H1 (cell line): ENCODE measurements around the gene SLC28A2. TPM values are rescaled to one million over a fixed set of nuclear protein-coding genes. Genes with fewer than 3 reads are reported as not detected.

ENCODE experiments used
- ASH2L ChIP-seq: fragments of 200-600, 300-600 bp; sonication (generic); IDR thresholded peaks from one replicate; pipeline ENCODE4 v1.7.1; 2017; ENCODE audit warnings: low read length
- CBX8 ChIP-seq: fragments of 300-800, 300-1000 bp; sonication (generic); IDR thresholded peaks from 2 replicates; pipeline ENCODE4 v1.7.1; 2016; ENCODE audit warnings: low read depth, low read length, borderline replicate concordance
- EP300 ChIP-seq, 2 experiments: IDR thresholded peaks; 1 replicate in 1 of 2; 2 replicates in 1 of 2; pipeline ENCODE4 v1.6.1; 2011 to 2012; ENCODE audit warnings: low read depth in 2 of 2, low read length in 2 of 2, mild to moderate bottlenecking in 2 of 2, borderline replicate concordance in 1 of 2, inconsistent platforms in 1 of 2, moderate library complexity in 1 of 2
- JUND ChIP-seq: IDR thresholded peaks from 2 replicates; pipeline ENCODE4 v1.6.1; 2011; ENCODE audit warnings: mild to moderate bottlenecking, improper control_type of control experiment, low read length
- RBBP5 ChIP-seq: IDR thresholded peaks from 2 replicates; pipeline ENCODE4 v1.7.1; 2012; ENCODE audit warnings: low read depth, mild to moderate bottlenecking, inconsistent platforms, low read length, moderate library complexity, borderline replicate concordance
- RNF2 ChIP-seq: fragments of 200-900, 300-1000 bp; sonication (generic); IDR thresholded peaks from 2 replicates; pipeline ENCODE4 v1.7.1; 2016; ENCODE audit warnings: borderline replicate concordance, low read depth, mild to moderate bottlenecking, antibody characterized with exemption, low read length; ENCODE audit not compliant: poor library complexity, severe bottlenecking; ENCODE audit errors: missing control alignments
- SAP30 ChIP-seq: fragments of 300-600 bp; sonication (generic); IDR thresholded peaks from 2 replicates; pipeline ENCODE4 v1.7.1; 2012; ENCODE audit warnings: low read length, moderate library complexity, mild to moderate bottlenecking, inconsistent platforms; ENCODE audit not compliant: insufficient read depth, insufficient replicate concordance
- polyA plus RNA-seq, 7 experiments: library from polyadenylated mRNA; depleted of rRNA in 3 of 7; stranded (reverse) in 5 of 7; unstranded in 2 of 7; fragments of >200 nt in 5 of 7; fragments of 200-250 nt in 2 of 7; gene quantifications; 1 replicate in 5 of 7; 2 replicates in 1 of 7; 4 replicates in 1 of 7; pipeline versions ENCODE4 v1.2.1 to v1.2.3, GENCODE V29; 2011 to 2013; ENCODE audit warnings: missing spikeins in 2 of 7, mixed read lengths in 2 of 7
- total RNA-seq: library from RNA; stranded (reverse); fragmentation: NEBNext Ultra II Directional; extraction: Animal tissue kit (Norgen Biotek cat#: 25700); gene quantifications from 2 replicates; pipeline ENCODE4 v1.2.1, GENCODE V29; 2021
- TF ChIP-seq, protein P1 (sequence below): fragments of 300-600 bp; sonication (generic); IDR thresholded peaks from 2 replicates; pipeline ENCODE4 v1.7.1; 2012; ENCODE audit warnings: low read length, moderate library complexity, mild to moderate bottlenecking, inconsistent platforms; ENCODE audit not compliant: insufficient replicate concordance

Gene SLC28A2
- total and polyA plus RNA-seq, 2 of the 8 experiments (the other 6 are each of a cell fraction or from before 2014, with no cell fraction given): 0.11 TPM; not detected in 1

DNA sequence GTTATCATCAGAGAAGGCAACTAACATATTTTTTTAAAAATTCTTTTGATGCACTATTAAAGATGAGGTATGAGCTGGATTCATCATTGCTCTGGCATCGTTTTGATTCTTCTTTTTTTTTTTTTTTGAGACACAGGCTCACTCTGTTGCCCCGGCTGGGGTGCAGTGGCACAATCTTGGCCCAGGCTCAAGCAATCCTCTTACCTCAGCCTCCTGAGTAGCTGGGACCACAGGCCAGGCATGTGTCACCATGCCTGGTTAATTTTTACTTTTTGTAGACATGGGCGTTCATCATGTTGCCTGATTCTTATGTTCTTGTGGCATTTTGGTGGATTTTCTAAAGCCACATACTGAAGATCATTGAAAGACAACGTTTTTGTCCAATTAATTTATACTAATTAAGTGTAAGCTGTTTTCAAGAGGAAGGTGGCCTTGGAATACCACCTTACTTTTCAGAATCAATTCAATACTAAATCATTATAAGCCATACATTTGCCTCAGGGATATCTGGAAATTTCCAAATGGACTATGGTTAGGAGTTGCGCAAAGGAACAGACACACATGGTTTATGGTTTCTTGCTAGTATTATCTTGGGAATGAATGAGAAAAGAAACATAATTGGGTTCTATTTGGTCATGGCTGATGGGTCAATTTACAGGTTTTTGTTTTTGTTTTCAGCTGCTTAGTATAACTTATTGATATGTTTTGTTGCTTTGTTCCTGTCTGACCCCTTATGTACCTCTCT, 22.8 kb downstream of the SLC28A2 start (continued):
- TF ChIP-seq, protein P1, sequence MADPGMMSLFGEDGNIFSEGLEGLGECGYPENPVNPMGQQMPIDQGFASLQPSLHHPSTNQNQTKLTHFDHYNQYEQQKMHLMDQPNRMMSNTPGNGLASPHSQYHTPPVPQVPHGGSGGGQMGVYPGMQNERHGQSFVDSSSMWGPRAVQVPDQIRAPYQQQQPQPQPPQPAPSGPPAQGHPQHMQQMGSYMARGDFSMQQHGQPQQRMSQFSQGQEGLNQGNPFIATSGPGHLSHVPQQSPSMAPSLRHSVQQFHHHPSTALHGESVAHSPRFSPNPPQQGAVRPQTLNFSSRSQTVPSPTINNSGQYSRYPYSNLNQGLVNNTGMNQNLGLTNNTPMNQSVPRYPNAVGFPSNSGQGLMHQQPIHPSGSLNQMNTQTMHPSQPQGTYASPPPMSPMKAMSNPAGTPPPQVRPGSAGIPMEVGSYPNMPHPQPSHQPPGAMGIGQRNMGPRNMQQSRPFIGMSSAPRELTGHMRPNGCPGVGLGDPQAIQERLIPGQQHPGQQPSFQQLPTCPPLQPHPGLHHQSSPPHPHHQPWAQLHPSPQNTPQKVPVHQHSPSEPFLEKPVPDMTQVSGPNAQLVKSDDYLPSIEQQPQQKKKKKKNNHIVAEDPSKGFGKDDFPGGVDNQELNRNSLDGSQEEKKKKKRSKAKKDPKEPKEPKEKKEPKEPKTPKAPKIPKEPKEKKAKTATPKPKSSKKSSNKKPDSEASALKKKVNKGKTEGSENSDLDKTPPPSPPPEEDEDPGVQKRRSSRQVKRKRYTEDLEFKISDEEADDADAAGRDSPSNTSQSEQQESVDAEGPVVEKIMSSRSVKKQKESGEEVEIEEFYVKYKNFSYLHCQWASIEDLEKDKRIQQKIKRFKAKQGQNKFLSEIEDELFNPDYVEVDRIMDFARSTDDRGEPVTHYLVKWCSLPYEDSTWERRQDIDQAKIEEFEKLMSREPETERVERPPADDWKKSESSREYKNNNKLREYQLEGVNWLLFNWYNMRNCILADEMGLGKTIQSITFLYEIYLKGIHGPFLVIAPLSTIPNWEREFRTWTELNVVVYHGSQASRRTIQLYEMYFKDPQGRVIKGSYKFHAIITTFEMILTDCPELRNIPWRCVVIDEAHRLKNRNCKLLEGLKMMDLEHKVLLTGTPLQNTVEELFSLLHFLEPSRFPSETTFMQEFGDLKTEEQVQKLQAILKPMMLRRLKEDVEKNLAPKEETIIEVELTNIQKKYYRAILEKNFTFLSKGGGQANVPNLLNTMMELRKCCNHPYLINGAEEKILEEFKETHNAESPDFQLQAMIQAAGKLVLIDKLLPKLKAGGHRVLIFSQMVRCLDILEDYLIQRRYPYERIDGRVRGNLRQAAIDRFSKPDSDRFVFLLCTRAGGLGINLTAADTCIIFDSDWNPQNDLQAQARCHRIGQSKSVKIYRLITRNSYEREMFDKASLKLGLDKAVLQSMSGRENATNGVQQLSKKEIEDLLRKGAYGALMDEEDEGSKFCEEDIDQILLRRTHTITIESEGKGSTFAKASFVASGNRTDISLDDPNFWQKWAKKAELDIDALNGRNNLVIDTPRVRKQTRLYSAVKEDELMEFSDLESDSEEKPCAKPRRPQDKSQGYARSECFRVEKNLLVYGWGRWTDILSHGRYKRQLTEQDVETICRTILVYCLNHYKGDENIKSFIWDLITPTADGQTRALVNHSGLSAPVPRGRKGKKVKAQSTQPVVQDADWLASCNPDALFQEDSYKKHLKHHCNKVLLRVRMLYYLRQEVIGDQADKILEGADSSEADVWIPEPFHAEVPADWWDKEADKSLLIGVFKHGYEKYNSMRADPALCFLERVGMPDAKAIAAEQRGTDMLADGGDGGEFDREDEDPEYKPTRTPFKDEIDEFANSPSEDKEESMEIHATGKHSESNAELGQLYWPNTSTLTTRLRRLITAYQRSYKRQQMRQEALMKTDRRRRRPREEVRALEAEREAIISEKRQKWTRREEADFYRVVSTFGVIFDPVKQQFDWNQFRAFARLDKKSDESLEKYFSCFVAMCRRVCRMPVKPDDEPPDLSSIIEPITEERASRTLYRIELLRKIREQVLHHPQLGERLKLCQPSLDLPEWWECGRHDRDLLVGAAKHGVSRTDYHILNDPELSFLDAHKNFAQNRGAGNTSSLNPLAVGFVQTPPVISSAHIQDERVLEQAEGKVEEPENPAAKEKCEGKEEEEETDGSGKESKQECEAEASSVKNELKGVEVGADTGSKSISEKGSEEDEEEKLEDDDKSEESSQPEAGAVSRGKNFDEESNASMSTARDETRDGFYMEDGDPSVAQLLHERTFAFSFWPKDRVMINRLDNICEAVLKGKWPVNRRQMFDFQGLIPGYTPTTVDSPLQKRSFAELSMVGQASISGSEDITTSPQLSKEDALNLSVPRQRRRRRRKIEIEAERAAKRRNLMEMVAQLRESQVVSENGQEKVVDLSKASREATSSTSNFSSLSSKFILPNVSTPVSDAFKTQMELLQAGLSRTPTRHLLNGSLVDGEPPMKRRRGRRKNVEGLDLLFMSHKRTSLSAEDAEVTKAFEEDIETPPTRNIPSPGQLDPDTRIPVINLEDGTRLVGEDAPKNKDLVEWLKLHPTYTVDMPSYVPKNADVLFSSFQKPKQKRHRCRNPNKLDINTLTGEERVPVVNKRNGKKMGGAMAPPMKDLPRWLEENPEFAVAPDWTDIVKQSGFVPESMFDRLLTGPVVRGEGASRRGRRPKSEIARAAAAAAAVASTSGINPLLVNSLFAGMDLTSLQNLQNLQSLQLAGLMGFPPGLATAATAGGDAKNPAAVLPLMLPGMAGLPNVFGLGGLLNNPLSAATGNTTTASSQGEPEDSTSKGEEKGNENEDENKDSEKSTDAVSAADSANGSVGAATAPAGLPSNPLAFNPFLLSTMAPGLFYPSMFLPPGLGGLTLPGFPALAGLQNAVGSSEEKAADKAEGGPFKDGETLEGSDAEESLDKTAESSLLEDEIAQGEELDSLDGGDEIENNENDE: no peak
- no peak for TF ChIP-seq CBX8
- no peak for TF ChIP-seq SAP30
- TF ChIP-seq JUND: no peak
- TF ChIP-seq EP300 (IDR thresholded peaks at IDR 0.05; ENCODE audit: borderline replicate concordance in 1 of 2, low read depth in 2 of 2, low read length in 2 of 2): no peak
- no peak for TF ChIP-seq RBBP5
- TF ChIP-seq RNF2: no peak
- no peak for TF ChIP-seq ASH2L
